Upper lobe of right lung (tissue), 1 donor: Measurements from ENCODE around the gene SERPINI1. TPM values are rescaled to one million over a fixed set of nuclear protein-coding genes. Genes with fewer than 3 reads are reported as not detected.

Experiments
- ATAC-seq: fragments of 200-7000 bp; cut with Tn5 transposase; one replicate; pipeline ENCODE4 v1.9.1; 2020; ENCODE audit warnings: mild to moderate bottlenecking, moderate library complexity
- DNase-seq: peaks from one replicate; pipeline ENCODE4 v3.0.0-alpha.2; 2020
- H3K27ac ChIP-seq: fragments of 200-600 bp; one replicate; pipeline ENCODE4 v1.8.0; 2022
- H3K27me3 ChIP-seq: fragments of 200-600 bp; one replicate; pipeline ENCODE4 v1.8.0; 2022; ENCODE audit warnings: mild to moderate bottlenecking
- H3K36me3 ChIP-seq: fragments of 200-600 bp; one replicate; pipeline ENCODE4 v1.8.0; 2022
- H3K4me1 ChIP-seq: fragments of 200-600 bp; one replicate; pipeline ENCODE4 v1.8.0; 2022
- H3K4me3 ChIP-seq: fragments of 200-600 bp; one replicate; pipeline ENCODE4 v1.8.0; 2022; ENCODE audit warnings: mild to moderate bottlenecking
- H3K9me3 ChIP-seq: fragments of 200-600 bp; one replicate; pipeline ENCODE4 v1.8.0; 2022
- intact Hi-C: fragments of 100-400 bp; cut with DNase I; formaldehyde crosslinking; loops from one replicate; pipeline ENCODE4 v1.11.0; 2022
- total RNA-seq: library from RNA; stranded (reverse); fragmentation: NEBNext Ultra II Directional; extraction: Animal tissue kit (Norgen Biotek cat#: 25700); gene quantifications from one replicate; pipeline ENCODE4 v1.2.1, GENCODE V29; 2021
- TF ChIP-seq, protein P1 (sequence below): fragments of 200-600 bp; IDR thresholded peaks from one replicate; pipeline ENCODE4 v1.8.0; 2022; ENCODE audit warnings: antibody characterized with exemption
- donor health status: DM: no; HTN: yes; CAD: no; lungs with severe emphysema.

The SERPINI1 gene
- total RNA-seq, 1 donor from 2014 or later, result 7.1 TPM

DNA sequence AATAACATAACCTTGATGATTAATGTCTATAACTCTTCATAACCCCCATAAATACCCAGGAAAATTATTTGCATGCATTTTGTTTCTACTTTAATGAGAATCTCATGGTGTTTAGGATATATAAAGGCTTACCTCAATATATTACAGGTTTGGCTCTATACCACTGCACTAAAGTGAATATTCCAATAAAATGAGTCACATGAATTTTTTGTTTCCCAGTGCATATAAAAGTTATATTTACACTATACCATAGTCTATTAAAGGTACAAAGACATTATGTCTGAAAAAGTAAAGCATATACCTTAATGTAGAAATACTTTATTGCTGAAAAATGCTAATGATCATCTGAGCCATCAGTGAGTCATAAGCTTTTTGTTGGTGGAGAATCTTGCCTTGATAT lies 74.7 kb downstream of the SERPINI1 start:
- H3K9me3 ChIP-seq, result no peaks in the 10 kb centered on the region
- intact Hi-C loops, result no loop called here
- H3K27me3 ChIP-seq, result no peaks in the 10 kb centered on the region
- peaks cover 13% of the 10 kb centered on the region for H3K4me1 ChIP-seq
- no peak for ATAC-seq
- no peak overlapping the region for H3K4me3 ChIP-seq
- DNase-seq, result no peak
- no peaks in the 10 kb centered on the region for H3K36me3 ChIP-seq
- no peak overlapping the region for H3K27ac ChIP-seq
- TF ChIP-seq, protein P1, sequence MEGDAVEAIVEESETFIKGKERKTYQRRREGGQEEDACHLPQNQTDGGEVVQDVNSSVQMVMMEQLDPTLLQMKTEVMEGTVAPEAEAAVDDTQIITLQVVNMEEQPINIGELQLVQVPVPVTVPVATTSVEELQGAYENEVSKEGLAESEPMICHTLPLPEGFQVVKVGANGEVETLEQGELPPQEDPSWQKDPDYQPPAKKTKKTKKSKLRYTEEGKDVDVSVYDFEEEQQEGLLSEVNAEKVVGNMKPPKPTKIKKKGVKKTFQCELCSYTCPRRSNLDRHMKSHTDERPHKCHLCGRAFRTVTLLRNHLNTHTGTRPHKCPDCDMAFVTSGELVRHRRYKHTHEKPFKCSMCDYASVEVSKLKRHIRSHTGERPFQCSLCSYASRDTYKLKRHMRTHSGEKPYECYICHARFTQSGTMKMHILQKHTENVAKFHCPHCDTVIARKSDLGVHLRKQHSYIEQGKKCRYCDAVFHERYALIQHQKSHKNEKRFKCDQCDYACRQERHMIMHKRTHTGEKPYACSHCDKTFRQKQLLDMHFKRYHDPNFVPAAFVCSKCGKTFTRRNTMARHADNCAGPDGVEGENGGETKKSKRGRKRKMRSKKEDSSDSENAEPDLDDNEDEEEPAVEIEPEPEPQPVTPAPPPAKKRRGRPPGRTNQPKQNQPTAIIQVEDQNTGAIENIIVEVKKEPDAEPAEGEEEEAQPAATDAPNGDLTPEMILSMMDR, result no peak

GRCh38 chr3:167811031-167811430 lies 75.5 kb downstream of the SERPINI1 start:
- Histone ChIP-seq H3K36me3 (no peaks in the 10 kb centered on the region), H3K9me3 (no peaks in the 10 kb centered on the region), H3K4me3 (no peak overlapping the region), H3K27ac (no peak overlapping the region), H3K4me1 (peaks cover 15% of the 10 kb centered on the region), H3K27me3 (no peaks in the 10 kb centered on the region)
- intact Hi-C loops, result no loop called here
- DNase-seq, result no peak
- TF ChIP-seq, protein P1, result no peak
- ATAC-seq, result no peak

- TF ChIP-seq, protein P1, result no peak
- ATAC-seq, result peak; percentile 21
- H3K9me3 ChIP-seq, result no peaks in the 10 kb centered on the region
Observed at GRCh38 chr3:167813169-167814123, 77.9 kb downstream of the SERPINI1 start.

DNA sequence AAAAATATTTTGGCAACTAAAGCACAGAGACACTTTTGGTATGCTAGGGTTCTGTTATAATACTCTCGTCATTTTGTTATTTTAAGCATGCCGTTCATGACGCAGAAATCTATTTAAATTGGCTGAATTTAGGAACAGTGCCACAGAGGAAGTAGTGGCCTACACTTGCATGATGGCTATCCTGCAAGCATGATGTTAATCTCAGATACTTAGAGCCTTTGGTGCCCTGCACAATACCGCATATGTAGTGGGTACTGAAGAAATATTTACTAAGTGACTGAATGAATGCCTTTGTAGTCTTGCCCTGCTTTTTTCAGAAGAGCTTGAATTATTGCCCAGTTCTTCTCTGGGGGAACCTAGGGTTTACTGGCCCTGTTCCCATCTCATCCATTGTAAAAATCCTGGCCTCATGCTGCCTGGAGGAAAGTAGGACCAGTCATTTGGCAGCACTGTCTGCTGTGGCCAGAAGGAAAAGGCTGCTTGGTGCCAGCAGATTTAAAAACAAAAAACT lies 79.0 kb downstream of the SERPINI1 start:
- peak; percentile 70 for ATAC-seq
- DNase-seq, result no peak
- H3K27ac ChIP-seq, result no peak overlapping the region
- H3K4me1 ChIP-seq, result peaks cover 15% of the 10 kb centered on the region
- H3K36me3 ChIP-seq, result no peaks in the 10 kb centered on the region
- intact Hi-C loops, result no loop called here
- H3K9me3 ChIP-seq, result no peaks in the 10 kb centered on the region
- H3K27me3 ChIP-seq, result no peaks in the 10 kb centered on the region
- H3K4me3 ChIP-seq, result no peak overlapping the region
- TF ChIP-seq, protein P1, result no peak

More at GRCh38 chr3:167813169-167814123, 77.9 kb downstream of the SERPINI1 start:
- no peaks in the 10 kb centered on the region for H3K27me3 ChIP-seq
- peaks cover 15% of the 10 kb centered on the region for H3K4me1 ChIP-seq
- no peak overlapping the region for H3K27ac ChIP-seq
- no peaks in the 10 kb centered on the region for H3K36me3 ChIP-seq
- intact Hi-C loops, result no loop called here
- H3K4me3 ChIP-seq, result no peak overlapping the region
- DNase-seq, result no peak

DNA sequence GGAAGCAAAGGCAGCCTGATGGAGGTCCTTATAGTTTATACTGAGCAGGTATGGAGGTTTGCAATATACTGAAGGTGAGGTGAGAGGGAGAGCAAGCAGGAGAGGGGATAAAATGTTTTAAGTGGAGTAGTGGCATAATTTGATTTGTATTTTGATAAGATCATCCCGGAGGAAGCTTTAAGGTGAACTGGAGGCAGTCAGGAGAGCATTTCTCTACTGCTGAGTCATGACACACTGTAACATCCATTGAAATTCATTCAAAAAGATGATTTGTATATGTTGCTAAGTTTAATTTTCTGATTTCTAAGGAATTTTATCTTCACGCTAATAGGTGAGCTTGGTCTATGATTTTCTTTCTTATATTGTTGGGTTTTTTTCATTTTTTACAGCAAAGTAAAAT lies 81.4 kb downstream of the SERPINI1 start:
- H3K4me1 ChIP-seq, result peaks cover 15% of the 10 kb centered on the region
- H3K36me3 ChIP-seq, result no peaks in the 10 kb centered on the region
- H3K27ac ChIP-seq, result no peak overlapping the region
- no peak overlapping the region for H3K4me3 ChIP-seq
- intact Hi-C loops, result no loop called here
- ATAC-seq, result no peak
- no peaks in the 10 kb centered on the region for H3K9me3 ChIP-seq
- H3K27me3 ChIP-seq, result no peaks in the 10 kb centered on the region
- TF ChIP-seq, protein P1, result no peak
- DNase-seq, result no peak
